Measurements from ENCODE around the gene AIDA. TPM values are rescaled to one million over a fixed set of nuclear protein-coding genes. Genes with fewer than 3 reads are reported as not detected.

Gene AIDA
- total and polyA plus RNA-seq, 2 experiments from 2014 or later, result 51.1 to 103 TPM

DNA sequence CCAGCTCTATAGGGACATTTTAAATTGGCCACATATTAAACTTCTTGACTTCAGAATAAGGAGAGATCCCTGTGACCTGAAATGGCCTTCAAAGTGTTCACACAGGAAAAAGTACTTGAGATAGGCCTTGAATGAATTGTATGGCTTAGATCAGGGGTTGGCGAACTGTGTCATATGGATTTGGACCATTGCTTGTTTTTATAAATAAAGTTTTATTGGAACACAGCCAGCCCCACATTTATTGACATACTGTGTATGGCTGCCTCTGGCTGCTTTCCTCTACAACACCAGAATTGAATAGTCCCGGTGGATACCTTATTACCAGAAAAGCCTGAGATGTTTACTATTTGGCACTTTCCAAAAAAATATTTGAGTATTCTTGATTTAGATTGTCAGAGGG, 4.1 kb upstream of the AIDA start:
- Histone ChIP-seq H3K4me2 (no peak overlapping the region), H3K36me3 (ENCODE audit: insufficient read depth) (peaks cover 16% of the 10 kb centered on the region; the same call in 1 of the 2 replicates), H3K79me2 (replicated peaks; ENCODE audit: insufficient read depth) (peaks cover 14% of the 10 kb centered on the region), H4K20me1 (replicated peaks; ENCODE audit: insufficient read depth) (no peaks in the 10 kb centered on the region), H3K27me3 (ENCODE audit: insufficient read depth) (no peaks in the 10 kb centered on the region), H3K9me2 (ENCODE audit: insufficient read depth) (no peaks in the 10 kb centered on the region), H2AFZ (no peak overlapping the region), H3F3A (replicated peaks; ENCODE audit: low read depth) (0 out of 2 replicates have a peak, but pooled peaks cover 8% of the 10 kb centered on the region), H3K4me1 (ENCODE audit: insufficient read depth) (0 out of 2 replicates have a peak, but pooled peaks cover 3% of the 10 kb centered on the region), H3K4me3 (no peak overlapping the region), H3K27ac (ENCODE audit: low read depth) (no peak overlapping the region)
- H3K27ac Mint-ChIP-seq, result no peak overlapping the region
- no peaks in the 10 kb centered on the region for H3K9me3 Mint-ChIP-seq
- no peak overlapping the region for H3K4me3 Mint-ChIP-seq
- peaks cover 16% of the 10 kb centered on the region for H3K36me3 Mint-ChIP-seq (ENCODE audit: low read depth)
- H3K4me1 Mint-ChIP-seq, result peaks cover 2% of the 10 kb centered on the region; the same call in 1 of the 3 replicates
- H3K27me3 Mint-ChIP-seq (ENCODE audit: insufficient read depth, low read depth, poor library complexity), result peaks cover 16% of the 10 kb centered on the region
- no peak for ATAC-seq
- TF ChIP-seq ZNF331 (CRISPR knock-in tag; IDR thresholded peaks at IDR 0.05; ENCODE audit: low read depth), result no peak
- TF ChIP-seq, protein P1, sequence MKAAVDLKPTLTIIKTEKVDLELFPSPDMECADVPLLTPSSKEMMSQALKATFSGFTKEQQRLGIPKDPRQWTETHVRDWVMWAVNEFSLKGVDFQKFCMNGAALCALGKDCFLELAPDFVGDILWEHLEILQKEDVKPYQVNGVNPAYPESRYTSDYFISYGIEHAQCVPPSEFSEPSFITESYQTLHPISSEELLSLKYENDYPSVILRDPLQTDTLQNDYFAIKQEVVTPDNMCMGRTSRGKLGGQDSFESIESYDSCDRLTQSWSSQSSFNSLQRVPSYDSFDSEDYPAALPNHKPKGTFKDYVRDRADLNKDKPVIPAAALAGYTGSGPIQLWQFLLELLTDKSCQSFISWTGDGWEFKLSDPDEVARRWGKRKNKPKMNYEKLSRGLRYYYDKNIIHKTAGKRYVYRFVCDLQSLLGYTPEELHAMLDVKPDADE (IDR thresholded peaks at IDR 0.05), result no peak
- TF ChIP-seq, protein P2, sequence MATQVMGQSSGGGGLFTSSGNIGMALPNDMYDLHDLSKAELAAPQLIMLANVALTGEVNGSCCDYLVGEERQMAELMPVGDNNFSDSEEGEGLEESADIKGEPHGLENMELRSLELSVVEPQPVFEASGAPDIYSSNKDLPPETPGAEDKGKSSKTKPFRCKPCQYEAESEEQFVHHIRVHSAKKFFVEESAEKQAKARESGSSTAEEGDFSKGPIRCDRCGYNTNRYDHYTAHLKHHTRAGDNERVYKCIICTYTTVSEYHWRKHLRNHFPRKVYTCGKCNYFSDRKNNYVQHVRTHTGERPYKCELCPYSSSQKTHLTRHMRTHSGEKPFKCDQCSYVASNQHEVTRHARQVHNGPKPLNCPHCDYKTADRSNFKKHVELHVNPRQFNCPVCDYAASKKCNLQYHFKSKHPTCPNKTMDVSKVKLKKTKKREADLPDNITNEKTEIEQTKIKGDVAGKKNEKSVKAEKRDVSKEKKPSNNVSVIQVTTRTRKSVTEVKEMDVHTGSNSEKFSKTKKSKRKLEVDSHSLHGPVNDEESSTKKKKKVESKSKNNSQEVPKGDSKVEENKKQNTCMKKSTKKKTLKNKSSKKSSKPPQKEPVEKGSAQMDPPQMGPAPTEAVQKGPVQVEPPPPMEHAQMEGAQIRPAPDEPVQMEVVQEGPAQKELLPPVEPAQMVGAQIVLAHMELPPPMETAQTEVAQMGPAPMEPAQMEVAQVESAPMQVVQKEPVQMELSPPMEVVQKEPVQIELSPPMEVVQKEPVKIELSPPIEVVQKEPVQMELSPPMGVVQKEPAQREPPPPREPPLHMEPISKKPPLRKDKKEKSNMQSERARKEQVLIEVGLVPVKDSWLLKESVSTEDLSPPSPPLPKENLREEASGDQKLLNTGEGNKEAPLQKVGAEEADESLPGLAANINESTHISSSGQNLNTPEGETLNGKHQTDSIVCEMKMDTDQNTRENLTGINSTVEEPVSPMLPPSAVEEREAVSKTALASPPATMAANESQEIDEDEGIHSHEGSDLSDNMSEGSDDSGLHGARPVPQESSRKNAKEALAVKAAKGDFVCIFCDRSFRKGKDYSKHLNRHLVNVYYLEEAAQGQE (IDR thresholded peaks at IDR 0.05; ENCODE audit: unreplicated experiment), result no peak
- TF ChIP-seq EZH2phosphoT487 (IDR thresholded peaks at IDR 0.05; ENCODE audit: unreplicated experiment), result no peak
- TF ChIP-seq EZH2 (IDR thresholded peaks at IDR 0.05; ENCODE audit: low read depth, unreplicated experiment), result no peak
- TF ChIP-seq CREB1 (CRISPR knock-in tag; IDR thresholded peaks at IDR 0.05; ENCODE audit: low read depth), result no peak
- no peak for TF ChIP-seq STAT1 (IDR thresholded peaks at IDR 0.05; ENCODE audit: unreplicated experiment)
- TF ChIP-seq, protein P3, sequence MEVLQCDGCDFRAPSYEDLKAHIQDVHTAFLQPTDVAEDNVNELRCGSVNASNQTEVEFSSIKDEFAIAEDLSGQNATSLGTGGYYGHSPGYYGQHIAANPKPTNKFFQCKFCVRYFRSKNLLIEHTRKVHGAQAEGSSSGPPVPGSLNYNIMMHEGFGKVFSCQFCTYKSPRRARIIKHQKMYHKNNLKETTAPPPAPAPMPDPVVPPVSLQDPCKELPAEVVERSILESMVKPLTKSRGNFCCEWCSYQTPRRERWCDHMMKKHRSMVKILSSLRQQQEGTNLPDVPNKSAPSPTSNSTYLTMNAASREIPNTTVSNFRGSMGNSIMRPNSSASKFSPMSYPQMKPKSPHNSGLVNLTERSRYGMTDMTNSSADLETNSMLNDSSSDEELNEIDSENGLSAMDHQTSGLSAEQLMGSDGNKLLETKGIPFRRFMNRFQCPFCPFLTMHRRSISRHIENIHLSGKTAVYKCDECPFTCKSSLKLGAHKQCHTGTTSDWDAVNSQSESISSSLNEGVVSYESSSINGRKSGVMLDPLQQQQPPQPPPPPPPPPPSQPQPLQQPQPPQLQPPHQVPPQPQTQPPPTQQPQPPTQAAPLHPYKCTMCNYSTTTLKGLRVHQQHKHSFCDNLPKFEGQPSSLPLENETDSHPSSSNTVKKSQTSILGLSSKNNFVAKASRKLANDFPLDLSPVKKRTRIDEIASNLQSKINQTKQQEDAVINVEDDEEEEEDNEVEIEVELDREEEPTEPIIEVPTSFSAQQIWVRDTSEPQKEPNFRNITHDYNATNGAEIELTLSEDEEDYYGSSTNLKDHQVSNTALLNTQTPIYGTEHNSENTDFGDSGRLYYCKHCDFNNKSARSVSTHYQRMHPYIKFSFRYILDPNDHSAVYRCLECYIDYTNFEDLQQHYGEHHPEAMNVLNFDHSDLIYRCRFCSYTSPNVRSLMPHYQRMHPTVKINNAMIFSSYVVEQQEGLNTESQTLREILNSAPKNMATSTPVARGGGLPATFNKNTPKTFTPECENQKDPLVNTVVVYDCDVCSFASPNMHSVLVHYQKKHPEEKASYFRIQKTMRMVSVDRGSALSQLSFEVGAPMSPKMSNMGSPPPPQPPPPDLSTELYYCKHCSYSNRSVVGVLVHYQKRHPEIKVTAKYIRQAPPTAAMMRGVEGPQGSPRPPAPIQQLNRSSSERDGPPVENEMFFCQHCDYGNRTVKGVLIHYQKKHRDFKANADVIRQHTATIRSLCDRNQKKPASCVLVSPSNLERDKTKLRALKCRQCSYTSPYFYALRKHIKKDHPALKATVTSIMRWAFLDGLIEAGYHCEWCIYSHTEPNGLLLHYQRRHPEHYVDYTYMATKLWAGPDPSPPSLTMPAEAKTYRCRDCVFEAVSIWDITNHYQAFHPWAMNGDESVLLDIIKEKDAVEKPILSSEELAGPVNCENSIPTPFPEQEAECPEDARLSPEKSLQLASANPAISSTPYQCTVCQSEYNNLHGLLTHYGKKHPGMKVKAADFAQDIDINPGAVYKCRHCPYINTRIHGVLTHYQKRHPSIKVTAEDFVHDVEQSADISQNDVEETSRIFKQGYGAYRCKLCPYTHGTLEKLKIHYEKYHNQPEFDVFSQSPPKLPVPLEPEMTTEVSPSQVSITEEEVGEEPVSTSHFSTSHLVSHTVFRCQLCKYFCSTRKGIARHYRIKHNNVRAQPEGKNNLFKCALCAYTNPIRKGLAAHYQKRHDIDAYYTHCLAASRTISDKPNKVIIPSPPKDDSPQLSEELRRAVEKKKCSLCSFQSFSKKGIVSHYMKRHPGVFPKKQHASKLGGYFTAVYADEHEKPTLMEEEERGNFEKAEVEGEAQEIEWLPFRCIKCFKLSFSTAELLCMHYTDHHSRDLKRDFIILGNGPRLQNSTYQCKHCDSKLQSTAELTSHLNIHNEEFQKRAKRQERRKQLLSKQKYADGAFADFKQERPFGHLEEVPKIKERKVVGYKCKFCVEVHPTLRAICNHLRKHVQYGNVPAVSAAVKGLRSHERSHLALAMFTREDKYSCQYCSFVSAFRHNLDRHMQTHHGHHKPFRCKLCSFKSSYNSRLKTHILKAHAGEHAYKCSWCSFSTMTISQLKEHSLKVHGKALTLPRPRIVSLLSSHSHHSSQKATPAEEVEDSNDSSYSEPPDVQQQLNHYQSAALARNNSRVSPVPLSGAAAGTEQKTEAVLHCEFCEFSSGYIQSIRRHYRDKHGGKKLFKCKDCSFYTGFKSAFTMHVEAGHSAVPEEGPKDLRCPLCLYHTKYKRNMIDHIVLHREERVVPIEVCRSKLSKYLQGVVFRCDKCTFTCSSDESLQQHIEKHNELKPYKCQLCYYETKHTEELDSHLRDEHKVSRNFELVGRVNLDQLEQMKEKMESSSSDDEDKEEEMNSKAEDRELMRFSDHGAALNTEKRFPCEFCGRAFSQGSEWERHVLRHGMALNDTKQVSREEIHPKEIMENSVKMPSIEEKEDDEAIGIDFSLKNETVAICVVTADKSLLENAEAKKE (CRISPR knock-in tag; IDR thresholded peaks at IDR 0.05), result no peak
- TF ChIP-seq POLR2AphosphoS5 (IDR thresholded peaks at IDR 0.05; ENCODE audit: low read depth), result no peak
- no peak for TF ChIP-seq ZNF114 (CRISPR knock-in tag; IDR thresholded peaks at IDR 0.05)
- TF ChIP-seq, protein P4, sequence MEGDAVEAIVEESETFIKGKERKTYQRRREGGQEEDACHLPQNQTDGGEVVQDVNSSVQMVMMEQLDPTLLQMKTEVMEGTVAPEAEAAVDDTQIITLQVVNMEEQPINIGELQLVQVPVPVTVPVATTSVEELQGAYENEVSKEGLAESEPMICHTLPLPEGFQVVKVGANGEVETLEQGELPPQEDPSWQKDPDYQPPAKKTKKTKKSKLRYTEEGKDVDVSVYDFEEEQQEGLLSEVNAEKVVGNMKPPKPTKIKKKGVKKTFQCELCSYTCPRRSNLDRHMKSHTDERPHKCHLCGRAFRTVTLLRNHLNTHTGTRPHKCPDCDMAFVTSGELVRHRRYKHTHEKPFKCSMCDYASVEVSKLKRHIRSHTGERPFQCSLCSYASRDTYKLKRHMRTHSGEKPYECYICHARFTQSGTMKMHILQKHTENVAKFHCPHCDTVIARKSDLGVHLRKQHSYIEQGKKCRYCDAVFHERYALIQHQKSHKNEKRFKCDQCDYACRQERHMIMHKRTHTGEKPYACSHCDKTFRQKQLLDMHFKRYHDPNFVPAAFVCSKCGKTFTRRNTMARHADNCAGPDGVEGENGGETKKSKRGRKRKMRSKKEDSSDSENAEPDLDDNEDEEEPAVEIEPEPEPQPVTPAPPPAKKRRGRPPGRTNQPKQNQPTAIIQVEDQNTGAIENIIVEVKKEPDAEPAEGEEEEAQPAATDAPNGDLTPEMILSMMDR (conservative IDR thresholded peaks at IDR 0.05; ENCODE audit: low read depth in 2 of 2), result no peak
- no peak for DNase-seq (ENCODE audit: low spot score)

Measured in GM23338 (cell line).